ENCODE results near the gene TMEM271. TPM values are rescaled to one million over a fixed set of nuclear protein-coding genes. Genes with fewer than 3 reads are reported as not detected.
"Not testable (repeated sequence)": the region's sequence is repeated elsewhere in the genome, so short reads cannot be mapped to it uniquely, and the experiment has no call there.

The TMEM271 gene
- total and polyA plus RNA-seq, 2 donors (not counting 3 experiments of a cell fraction or from before 2014, with no cell fraction given): not detected

DNA sequence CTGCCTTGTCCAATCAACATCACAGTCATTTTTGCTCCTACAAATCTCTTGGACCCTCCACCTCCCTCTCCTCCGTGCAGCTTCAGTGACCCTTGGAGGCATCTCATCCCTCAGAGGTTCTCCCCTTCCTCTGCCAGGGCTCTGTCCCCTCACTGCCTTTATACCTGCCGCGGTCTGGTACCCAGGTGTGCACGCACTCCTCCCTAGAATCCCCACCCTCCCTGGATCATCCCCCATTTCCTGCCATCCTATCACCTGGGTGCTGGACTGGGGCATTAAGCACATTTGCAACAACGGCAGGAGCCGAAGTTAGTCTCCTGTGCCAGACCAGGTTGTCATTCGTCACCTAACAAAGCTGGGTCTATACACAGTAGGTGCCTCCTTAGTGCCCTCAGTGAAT lies 10.1 kb downstream of the TMEM271 start:
- no peak overlapping the region for H2AFZ ChIP-seq (ENCODE audit: low read depth, low read length)
- H4K20me1 ChIP-seq (replicated peaks; ENCODE audit: control insufficient read depth, extremely low read depth, insufficient read depth, low read length): no peaks in the 10 kb centered on the region
- H3K9me3 ChIP-seq (replicated peaks; ENCODE audit: control insufficient read depth, insufficient read depth, low read length): no peaks in the 10 kb centered on the region
- H3K9ac ChIP-seq (replicated peaks; ENCODE audit: extremely low read depth, insufficient read depth, low read length): no peak overlapping the region
- H3K4me2 ChIP-seq (ENCODE audit: insufficient read depth, low read length): no peak overlapping the region
- TF ChIP-seq JUN (IDR thresholded peaks at IDR 0.05; ENCODE audit: borderline replicate concordance, insufficient read depth, insufficient read length, low read depth) (no peak), FOS (IDR thresholded peaks at IDR 0.05; ENCODE audit: borderline replicate concordance, insufficient read depth, low read length) (no peak), POLR2AphosphoS5 (IDR thresholded peaks at IDR 0.05; ENCODE audit: insufficient read depth, low read depth, low read length) (no peak), MYC (IDR thresholded peaks at IDR 0.05; ENCODE audit: low read depth, low read length) (no peak), POLR2A (IDR thresholded peaks at IDR 0.05; ENCODE audit: low read depth, low read length) (no peak)
- TF ChIP-seq, protein P1, sequence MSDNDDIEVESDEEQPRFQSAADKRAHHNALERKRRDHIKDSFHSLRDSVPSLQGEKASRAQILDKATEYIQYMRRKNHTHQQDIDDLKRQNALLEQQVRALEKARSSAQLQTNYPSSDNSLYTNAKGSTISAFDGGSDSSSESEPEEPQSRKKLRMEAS (IDR thresholded peaks at IDR 0.05; ENCODE audit: insufficient read depth, insufficient read length): no peak
- no peaks in the 10 kb centered on the region for H3K27me3 ChIP-seq (ENCODE audit: control insufficient read depth in 2 of 2, insufficient read depth in 2 of 2, low read length in 2 of 2)
- no peak for DNase-seq (ENCODE audit: low read depth, low spot score)
- no peaks in the 10 kb centered on the region for H3K4me1 ChIP-seq (ENCODE audit: control insufficient read depth, extremely low read depth, insufficient read depth, low read length)
- no peak overlapping the region for H3K4me3 ChIP-seq (replicated peaks in 1 of 3; ENCODE audit: insufficient read depth in 1 of 3, low read depth in 1 of 3, low read length in 3 of 3)
- no peaks in the 10 kb centered on the region for H3K79me2 ChIP-seq (ENCODE audit: control insufficient read depth, insufficient read depth, low read length)
- CTCF ChIA-PET: no interaction called here
- intact Hi-C loops (cut with micrococcal nuclease): no loop called here
- FAIRE-seq: no peak
- dilution Hi-C loops (cut with MboI; ENCODE audit: extremely low pct_ligation_motif_present, low sequenced_read_pairs): no loop called here
- no peak overlapping the region for H3K27ac ChIP-seq (ENCODE audit: insufficient read depth, low read depth, low read length)
- no peaks in the 10 kb centered on the region for H3K9me1 ChIP-seq (replicated peaks; ENCODE audit: control insufficient read depth, extremely low read depth, insufficient read depth, low read length)
- no TSS peak for BruUV-seq (replicated peaks)
- POLR2A ChIA-PET: no interaction called here
- no peaks in the 10 kb centered on the region for H3K36me3 ChIP-seq (ENCODE audit: control insufficient read depth in 2 of 2, extremely low read depth in 1 of 2, insufficient read depth in 2 of 2, low read length in 2 of 2)

DNA sequence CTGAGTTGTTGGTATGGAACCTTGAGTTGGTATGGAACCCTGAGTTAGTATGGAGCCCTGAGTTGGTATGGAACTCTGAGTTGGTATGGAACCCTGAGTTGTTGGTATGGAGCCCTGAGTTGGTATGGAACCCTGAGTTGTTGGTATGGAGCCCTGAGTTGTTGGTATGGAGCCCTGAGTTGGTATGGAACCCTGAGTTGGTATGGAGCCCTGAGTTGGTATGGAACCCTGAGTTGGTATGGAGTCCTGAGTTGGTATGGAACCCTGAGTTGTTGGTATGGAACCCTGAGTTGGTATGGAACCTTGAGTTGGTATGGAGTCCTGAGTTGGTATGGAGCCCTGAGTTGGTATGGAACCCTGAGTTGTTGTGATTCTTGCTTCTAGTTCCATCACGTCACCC lies 10.5 kb downstream of the TMEM271 start:
- CTCF ChIA-PET; H3K9ac ChIP-seq (replicated peaks; ENCODE audit: extremely low read depth, insufficient read depth, low read length); H3K27me3 ChIP-seq (ENCODE audit: control insufficient read depth in 2 of 2, insufficient read depth in 2 of 2, low read length in 2 of 2); H3K4me2 ChIP-seq (ENCODE audit: insufficient read depth, low read length); POLR2A ChIA-PET; H2AFZ ChIP-seq (ENCODE audit: low read depth, low read length); BruUV-seq (replicated peaks); H3K4me3 ChIP-seq (replicated peaks in 1 of 3; ENCODE audit: insufficient read depth in 1 of 3, low read depth in 1 of 3, low read length in 3 of 3); H3K36me3 ChIP-seq (ENCODE audit: control insufficient read depth in 2 of 2, extremely low read depth in 1 of 2, insufficient read depth in 2 of 2, low read length in 2 of 2); H3K79me2 ChIP-seq (ENCODE audit: control insufficient read depth, insufficient read depth, low read length); H3K9me3 ChIP-seq (replicated peaks; ENCODE audit: control insufficient read depth, insufficient read depth, low read length); H3K27ac ChIP-seq (ENCODE audit: insufficient read depth, low read depth, low read length); H3K4me1 ChIP-seq (ENCODE audit: control insufficient read depth, extremely low read depth, insufficient read depth, low read length); dilution Hi-C loops (cut with MboI; ENCODE audit: extremely low pct_ligation_motif_present, low sequenced_read_pairs); intact Hi-C loops (cut with micrococcal nuclease); DNase-seq (ENCODE audit: low read depth, low spot score); FAIRE-seq; H3K9me1 ChIP-seq (replicated peaks; ENCODE audit: control insufficient read depth, extremely low read depth, insufficient read depth, low read length); H4K20me1 ChIP-seq (replicated peaks; ENCODE audit: control insufficient read depth, extremely low read depth, insufficient read depth, low read length): not testable (repeated sequence)

DNA sequence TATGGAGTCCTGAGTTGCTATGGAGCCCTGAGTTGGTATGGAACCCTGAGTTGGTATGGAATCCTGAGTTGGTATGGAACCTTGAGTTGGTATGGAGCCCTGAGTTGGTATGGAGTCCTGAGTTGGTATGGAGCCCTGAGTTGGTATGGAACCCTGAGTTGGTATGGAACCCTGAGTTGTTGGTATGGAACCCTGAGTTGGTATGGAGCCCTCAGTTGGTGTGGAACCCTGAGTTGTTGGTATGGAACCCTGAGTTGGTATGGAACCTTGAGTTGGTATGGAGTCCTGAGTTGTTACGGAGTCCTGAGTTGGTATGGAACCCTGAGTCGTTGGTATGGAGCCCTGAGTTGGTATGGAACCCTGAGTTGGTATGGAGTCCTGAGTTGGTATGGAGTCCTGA lies 13.6 kb downstream of the TMEM271 start:
- H3K27ac ChIP-seq (ENCODE audit: insufficient read depth, low read depth, low read length); FAIRE-seq; BruUV-seq (replicated peaks); CTCF ChIA-PET; H3K9me3 ChIP-seq (replicated peaks; ENCODE audit: control insufficient read depth, insufficient read depth, low read length); H2AFZ ChIP-seq (ENCODE audit: low read depth, low read length); DNase-seq (ENCODE audit: low read depth, low spot score); H3K4me1 ChIP-seq (ENCODE audit: control insufficient read depth, extremely low read depth, insufficient read depth, low read length); dilution Hi-C loops (cut with MboI; ENCODE audit: extremely low pct_ligation_motif_present, low sequenced_read_pairs); intact Hi-C loops (cut with micrococcal nuclease); POLR2A ChIA-PET; H3K4me2 ChIP-seq (ENCODE audit: insufficient read depth, low read length); H3K9me1 ChIP-seq (replicated peaks; ENCODE audit: control insufficient read depth, extremely low read depth, insufficient read depth, low read length); H3K36me3 ChIP-seq (ENCODE audit: control insufficient read depth in 2 of 2, extremely low read depth in 1 of 2, insufficient read depth in 2 of 2, low read length in 2 of 2); H3K4me3 ChIP-seq (replicated peaks in 1 of 3; ENCODE audit: insufficient read depth in 1 of 3, low read depth in 1 of 3, low read length in 3 of 3); H3K9ac ChIP-seq (replicated peaks; ENCODE audit: extremely low read depth, insufficient read depth, low read length); H3K27me3 ChIP-seq (ENCODE audit: control insufficient read depth in 2 of 2, insufficient read depth in 2 of 2, low read length in 2 of 2); H3K79me2 ChIP-seq (ENCODE audit: control insufficient read depth, insufficient read depth, low read length); H4K20me1 ChIP-seq (replicated peaks; ENCODE audit: control insufficient read depth, extremely low read depth, insufficient read depth, low read length): not testable (repeated sequence)

All from endothelial cell of umbilical vein (primary cell).